Osteoblast (primary cell): ENCODE data around the gene ARHGAP42. TPM values are rescaled to one million over a fixed set of nuclear protein-coding genes. Genes with fewer than 3 reads are reported as not detected.

ENCODE experiments used
- DNase-seq: peaks from one replicate; pipeline ENCODE4 v3.0.0; 2011; ENCODE audit warnings: low spot score, mixed read lengths; ENCODE audit not compliant: insufficient read length; ENCODE audit errors: missing footprints
- H2AFZ ChIP-seq: 2 replicates; pipeline ENCODE4 v1.6.0; 2011; ENCODE audit warnings: mild to moderate bottlenecking, low read length
- H3K27ac ChIP-seq: 2 replicates; pipeline ENCODE4 v1.5.1; 2011; ENCODE audit warnings: mild to moderate bottlenecking, low read depth, low read length, moderate library complexity
- H3K27me3 ChIP-seq: 2 replicates; pipeline ENCODE4 v1.6.0; 2012; ENCODE audit warnings: mild to moderate bottlenecking, control low read depth, inconsistent platforms, low read length, moderate library complexity; ENCODE audit not compliant: insufficient read depth
- H3K36me3 ChIP-seq: 2 replicates; pipeline ENCODE4 v1.5.1; 2011; ENCODE audit warnings: mild to moderate bottlenecking, low read length, control low read depth, moderate library complexity; ENCODE audit not compliant: insufficient read depth
- H3K4me1 ChIP-seq: 2 replicates; pipeline ENCODE4 v1.5.1; 2011; ENCODE audit warnings: mild to moderate bottlenecking, low read length, control low read depth, moderate library complexity; ENCODE audit not compliant: insufficient read depth
- H3K4me2 ChIP-seq: 2 replicates; pipeline ENCODE4 v1.6.0; 2011; ENCODE audit warnings: mild to moderate bottlenecking, low read length; ENCODE audit not compliant: insufficient read depth
- H3K4me3 ChIP-seq: fragments of 200-600 bp; sonication (generic); 3 replicates; pipeline ENCODE4 v1.5.1; 2012; ENCODE audit warnings: mild to moderate bottlenecking, low read length, inconsistent platforms; ENCODE audit not compliant: insufficient read depth
- H3K79me2 ChIP-seq: 2 replicates; pipeline ENCODE4 v1.6.0; 2012; ENCODE audit warnings: mild to moderate bottlenecking, low read length, control low read depth, inconsistent platforms; ENCODE audit not compliant: insufficient read depth
- H3K9me3 ChIP-seq: 2 replicates; pipeline ENCODE4 v1.5.1; 2011; ENCODE audit warnings: low read depth, low read length, control low read depth
- H4K20me1 ChIP-seq: 2 replicates; pipeline ENCODE4 v1.6.0; 2012; ENCODE audit warnings: mild to moderate bottlenecking, low read length, control low read depth; ENCODE audit not compliant: insufficient read depth
- total RNA-seq: library from RNA; depleted of rRNA; stranded (reverse); fragments of >200 nt; gene quantifications from 2 replicates; pipeline ENCODE4 v1.2.3, GENCODE V29; 2012
- TF ChIP-seq, protein P1 (sequence below): IDR thresholded peaks from 2 replicates; pipeline ENCODE4 v1.5.1; 2011; ENCODE audit warnings: mild to moderate bottlenecking, low read depth, low read length, moderate library complexity; ENCODE audit errors: extremely low read depth

The ARHGAP42 gene
- total RNA-seq, 1 donor, result 9.4 TPM

DNA sequence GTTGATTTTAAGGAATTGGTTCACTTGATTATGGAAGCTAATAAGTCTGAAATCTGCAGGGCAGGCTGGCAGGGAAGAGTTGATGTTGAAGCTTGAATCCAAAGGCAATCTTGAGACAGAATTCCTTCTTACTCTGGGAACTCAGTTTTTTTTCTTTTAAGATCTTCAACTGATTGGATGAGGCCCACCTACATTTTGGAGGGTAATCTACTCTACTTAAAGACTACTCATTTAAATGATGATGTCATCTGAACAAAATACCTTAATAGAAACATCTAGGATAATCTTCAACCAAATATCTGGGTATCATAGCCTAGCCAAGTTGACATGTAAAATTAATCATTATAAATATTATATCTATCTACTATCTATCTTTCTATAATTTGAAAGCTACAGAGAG lies 279.3 kb downstream of the ARHGAP42 start:
- no peaks in the 10 kb centered on the region for H4K20me1 ChIP-seq
- H3K79me2 ChIP-seq, result no peaks in the 10 kb centered on the region
- H3K9me3 ChIP-seq, result no peaks in the 10 kb centered on the region
- no peak overlapping the region for H3K4me3 ChIP-seq
- TF ChIP-seq, protein P1, sequence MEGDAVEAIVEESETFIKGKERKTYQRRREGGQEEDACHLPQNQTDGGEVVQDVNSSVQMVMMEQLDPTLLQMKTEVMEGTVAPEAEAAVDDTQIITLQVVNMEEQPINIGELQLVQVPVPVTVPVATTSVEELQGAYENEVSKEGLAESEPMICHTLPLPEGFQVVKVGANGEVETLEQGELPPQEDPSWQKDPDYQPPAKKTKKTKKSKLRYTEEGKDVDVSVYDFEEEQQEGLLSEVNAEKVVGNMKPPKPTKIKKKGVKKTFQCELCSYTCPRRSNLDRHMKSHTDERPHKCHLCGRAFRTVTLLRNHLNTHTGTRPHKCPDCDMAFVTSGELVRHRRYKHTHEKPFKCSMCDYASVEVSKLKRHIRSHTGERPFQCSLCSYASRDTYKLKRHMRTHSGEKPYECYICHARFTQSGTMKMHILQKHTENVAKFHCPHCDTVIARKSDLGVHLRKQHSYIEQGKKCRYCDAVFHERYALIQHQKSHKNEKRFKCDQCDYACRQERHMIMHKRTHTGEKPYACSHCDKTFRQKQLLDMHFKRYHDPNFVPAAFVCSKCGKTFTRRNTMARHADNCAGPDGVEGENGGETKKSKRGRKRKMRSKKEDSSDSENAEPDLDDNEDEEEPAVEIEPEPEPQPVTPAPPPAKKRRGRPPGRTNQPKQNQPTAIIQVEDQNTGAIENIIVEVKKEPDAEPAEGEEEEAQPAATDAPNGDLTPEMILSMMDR, result no peak
- H3K36me3 ChIP-seq, result no peaks in the 10 kb centered on the region
- H3K4me2 ChIP-seq, result no peak overlapping the region
- no peak overlapping the region for H3K27ac ChIP-seq
- H2AFZ ChIP-seq, result no peak overlapping the region
- H3K4me1 ChIP-seq, result peaks cover 5% of the 10 kb centered on the region
- DNase-seq, result no peak
- H3K27me3 ChIP-seq, result no peaks in the 10 kb centered on the region

DNA sequence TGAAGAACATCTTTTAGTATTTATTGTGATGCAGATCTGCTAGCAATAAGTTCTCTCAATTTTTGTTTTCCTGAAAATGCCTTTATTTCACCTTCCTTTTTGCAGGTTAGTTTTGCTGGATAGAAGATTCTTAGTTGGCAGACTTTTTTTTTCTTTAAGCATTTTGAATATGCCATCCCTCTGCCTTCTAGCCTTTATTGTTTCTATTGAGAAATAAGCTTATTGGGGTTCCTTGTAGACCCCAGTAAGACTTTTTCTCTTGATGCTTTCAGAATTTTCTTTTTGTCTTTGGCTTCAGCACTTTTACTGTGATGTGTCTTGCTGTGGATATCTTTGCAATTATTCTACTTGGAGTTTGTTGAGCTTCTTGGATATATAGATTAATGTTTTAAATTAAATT lies 281.9 kb downstream of the ARHGAP42 start:
- H3K27ac ChIP-seq, result no peak overlapping the region
- TF ChIP-seq, protein P1, result no peak
- no peak overlapping the region for H2AFZ ChIP-seq
- H3K4me3 ChIP-seq, result no peak overlapping the region
- H4K20me1 ChIP-seq, result no peaks in the 10 kb centered on the region
- DNase-seq, result no peak
- no peaks in the 10 kb centered on the region for H3K79me2 ChIP-seq
- H3K36me3 ChIP-seq, result no peaks in the 10 kb centered on the region
- no peaks in the 10 kb centered on the region for H3K9me3 ChIP-seq
- H3K27me3 ChIP-seq, result no peaks in the 10 kb centered on the region
- H3K4me1 ChIP-seq, result peaks cover 5% of the 10 kb centered on the region
- H3K4me2 ChIP-seq, result no peak overlapping the region

DNA sequence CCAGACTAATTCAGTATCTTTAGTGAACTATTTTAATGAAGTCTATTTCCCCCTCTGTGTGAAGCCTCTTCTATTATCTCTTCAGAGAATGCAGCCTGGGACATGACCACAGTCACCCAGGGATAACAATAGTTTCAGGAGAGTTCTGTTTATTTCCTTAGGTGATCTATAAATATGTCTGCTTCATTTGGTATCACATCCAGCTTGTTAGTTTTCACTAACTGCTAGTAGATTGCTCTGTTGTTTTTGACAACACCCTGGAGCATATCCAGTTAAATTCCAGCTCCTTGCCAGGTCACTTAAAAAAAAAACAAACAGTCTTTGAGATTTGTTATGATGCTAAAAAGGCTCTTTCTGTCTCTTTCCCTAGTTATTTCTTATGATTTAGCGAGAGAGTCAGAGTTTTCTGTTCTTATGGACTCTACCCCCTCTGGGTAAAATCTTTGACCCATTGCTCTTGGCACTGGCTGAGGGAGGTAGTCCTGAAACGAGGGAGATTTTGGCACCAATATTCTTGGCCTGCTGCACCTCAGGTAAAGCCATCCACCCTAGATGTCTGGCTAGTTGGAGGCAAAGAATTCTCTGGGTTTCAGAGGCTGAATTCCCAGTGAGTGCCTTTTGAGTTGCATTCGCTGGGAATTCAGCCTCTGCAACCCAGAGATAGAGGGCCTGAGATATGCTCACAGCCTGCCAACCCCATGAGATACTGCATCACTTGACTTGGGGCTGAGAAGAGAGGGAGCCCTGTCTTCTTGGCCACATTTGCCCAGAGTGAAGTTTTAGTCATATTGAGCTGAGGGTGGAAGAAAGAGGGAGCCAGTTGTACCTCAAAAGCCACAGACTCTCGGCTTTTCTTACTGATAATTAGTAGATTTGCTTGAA lies 283.4 kb downstream of the ARHGAP42 start:
- Histone ChIP-seq H3K4me2 (no peak overlapping the region), H4K20me1 (no peaks in the 10 kb centered on the region), H2AFZ (no peak overlapping the region), H3K4me1 (peaks cover 5% of the 10 kb centered on the region), H3K4me3 (no peak overlapping the region), H3K9me3 (no peaks in the 10 kb centered on the region), H3K27me3 (no peaks in the 10 kb centered on the region), H3K27ac (no peak overlapping the region), H3K79me2 (no peaks in the 10 kb centered on the region), H3K36me3 (no peaks in the 10 kb centered on the region)
- no peak for DNase-seq
- TF ChIP-seq, protein P1, result no peak

DNA sequence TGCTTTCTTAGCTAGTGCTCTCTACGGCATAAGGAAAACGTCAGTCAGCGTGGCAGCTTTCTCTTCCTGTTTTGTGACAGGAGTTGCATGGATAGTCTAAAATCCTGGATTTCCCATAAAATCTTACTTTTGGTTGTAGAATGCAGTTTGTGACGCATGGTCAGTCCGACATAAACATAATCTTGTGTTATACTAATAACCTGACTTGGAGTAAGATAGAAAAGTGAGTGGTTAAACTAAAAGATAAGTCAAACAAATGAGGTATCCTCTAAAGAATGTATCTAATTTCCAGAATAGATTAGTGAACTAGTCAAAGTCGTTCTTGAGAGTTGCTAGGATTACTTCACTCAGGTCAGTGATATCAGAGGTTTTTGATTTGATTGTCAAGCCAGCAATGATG lies 285.0 kb downstream of the ARHGAP42 start:
- DNase-seq, result no peak
- no peaks in the 10 kb centered on the region for H4K20me1 ChIP-seq
- no peak overlapping the region for H3K27ac ChIP-seq
- no peaks in the 10 kb centered on the region for H3K36me3 ChIP-seq
- H3K9me3 ChIP-seq, result no peaks in the 10 kb centered on the region
- H3K4me1 ChIP-seq, result peaks cover 5% of the 10 kb centered on the region
- no peak overlapping the region for H3K4me3 ChIP-seq
- no peak overlapping the region for H2AFZ ChIP-seq
- TF ChIP-seq, protein P1, result no peak
- H3K4me2 ChIP-seq, result no peak overlapping the region
- H3K79me2 ChIP-seq, result no peaks in the 10 kb centered on the region
- no peaks in the 10 kb centered on the region for H3K27me3 ChIP-seq
